Activated naive CD8-positive, alpha-beta T cell treated with anti-CD3 and anti-CD28 coated beads for 36 hours (primary cell): ENCODE data around the gene GAST. TPM values are rescaled to one million over a fixed set of nuclear protein-coding genes. Genes with fewer than 3 reads are reported as not detected.
A peak's percentile ranks its signal among the peaks of the same experiment; 100 is the strongest.
"Not testable (repeated sequence)": the region's sequence is repeated elsewhere in the genome, so short reads cannot be mapped to it uniquely, and the experiment has no call there.

Source experiments
- DNase-seq: peaks from one replicate; pipeline ENCODE4 v3.0.0; 2021
- H3K27ac Mint-ChIP-seq: one replicate; pipeline ENCODE4 v1.8.0; 2022; ENCODE audit warnings: mild to moderate bottlenecking, moderate library complexity, mixed read lengths
- H3K27me3 Mint-ChIP-seq: one replicate; pipeline ENCODE4 v1.8.0; 2022; ENCODE audit warnings: mild to moderate bottlenecking, mixed read lengths
- H3K36me3 Mint-ChIP-seq: one replicate; pipeline ENCODE4 v1.8.0; 2021; ENCODE audit warnings: mild to moderate bottlenecking, mixed read lengths
- H3K4me1 Mint-ChIP-seq: one replicate; pipeline ENCODE4 v1.8.0; 2021; ENCODE audit warnings: mixed read lengths
- H3K4me3 Mint-ChIP-seq: one replicate; pipeline ENCODE4 v1.8.0; 2022; ENCODE audit warnings: mild to moderate bottlenecking, moderate library complexity, mixed read lengths
- H3K9me3 Mint-ChIP-seq: one replicate; pipeline ENCODE4 v1.8.0; 2022; ENCODE audit warnings: mixed read lengths
- total RNA-seq, 2 experiments: library from RNA; stranded (reverse); gene quantifications; one replicate each; pipeline ENCODE4 v1.2.3, GENCODE V29; 2021

Gene GAST
- not detected for total RNA-seq

GRCh38 chr17:41711669-41712400, at the start of gene GAST:
GAST (plus strand) TSS chr17:41712331; CDS start chr17:41715437, 3,106 bp downstream.
- Mint-ChIP-seq H3K36me3 (no peaks in the 10 kb centered on the region), H3K4me1 (peaks cover 4% of the 10 kb centered on the region), H3K9me3 (no peaks in the 10 kb centered on the region), H3K4me3 (no peak within 1 kb of the TSS), H3K27me3 (peaks cover 11% of the 10 kb centered on the region), H3K27ac (no peak within 1 kb of the TSS)
- DNase-seq: no peak

- H3K4me1 Mint-ChIP-seq: peaks cover 25% of the 10 kb centered on the region
- no peak for DNase-seq
- H3K27me3 Mint-ChIP-seq: peaks cover 3% of the 10 kb centered on the region
- H3K36me3 Mint-ChIP-seq: no peaks in the 10 kb centered on the region
- H3K9me3 Mint-ChIP-seq: no peaks in the 10 kb centered on the region
- no peak overlapping the region for H3K4me3 Mint-ChIP-seq
- no peak overlapping the region for H3K27ac Mint-ChIP-seq
Measured at GRCh38 chr17:41663451-41664171, 48.5 kb upstream of the GAST start.

GRCh38 chr17:41664172-41664457, 48.0 kb upstream of the GAST start:
- no peak for DNase-seq
- H3K27ac Mint-ChIP-seq: no peak overlapping the region
- H3K9me3 Mint-ChIP-seq: no peaks in the 10 kb centered on the region
- H3K4me3 Mint-ChIP-seq: no peak overlapping the region
- H3K27me3 Mint-ChIP-seq: peaks cover 3% of the 10 kb centered on the region
- no peaks in the 10 kb centered on the region for H3K36me3 Mint-ChIP-seq
- H3K4me1 Mint-ChIP-seq: peaks cover 28% of the 10 kb centered on the region

- no peak for DNase-seq
- Mint-ChIP-seq H3K36me3 (no peaks in the 10 kb centered on the region), H3K9me3 (no peaks in the 10 kb centered on the region), H3K27me3 (peaks cover 3% of the 10 kb centered on the region), H3K27ac (peak overlapping the region; percentile 98), H3K4me1 (peaks cover 35% of the 10 kb centered on the region), H3K4me3 (peak overlapping the region; percentile 79)
Measured at GRCh38 chr17:41664587-41665565, 47.3 kb upstream of the GAST start.

GRCh38 chr17:41665566-41666236, 46.4 kb upstream of the GAST start:
- DNase-seq: peak; percentile 97
- Mint-ChIP-seq H3K9me3 (no peaks in the 10 kb centered on the region), H3K27me3 (peaks cover 3% of the 10 kb centered on the region), H3K4me1 (peaks cover 37% of the 10 kb centered on the region), H3K36me3 (no peaks in the 10 kb centered on the region), H3K4me3 (peak overlapping the region; percentile 79), H3K27ac (peak overlapping the region; percentile 98)

GRCh38 chr17:41666237-41666641, 45.9 kb upstream of the GAST start:
- Mint-ChIP-seq H3K4me3 (peak overlapping the region; percentile 79), H3K27me3 (peaks cover 3% of the 10 kb centered on the region), H3K36me3 (no peaks in the 10 kb centered on the region), H3K9me3 (no peaks in the 10 kb centered on the region), H3K4me1 (peaks cover 37% of the 10 kb centered on the region), H3K27ac (peak overlapping the region; percentile 98)
- DNase-seq: peak; percentile 83

- Mint-ChIP-seq H3K4me3 (peak overlapping the region; percentile 79), H3K27ac (peak overlapping the region; percentile 98), H3K4me1 (peaks cover 37% of the 10 kb centered on the region), H3K36me3 (no peaks in the 10 kb centered on the region), H3K9me3 (no peaks in the 10 kb centered on the region), H3K27me3 (peaks cover 3% of the 10 kb centered on the region)
- peak; percentile 87 for DNase-seq
Measured at GRCh38 chr17:41666708-41667279, 45.3 kb upstream of the GAST start.

GRCh38 chr17:41667280-41668041, 44.7 kb upstream of the GAST start:
- Mint-ChIP-seq H3K4me3 (peak overlapping the region; percentile 67), H3K9me3 (peaks cover under 1% of the 10 kb centered on the region), H3K36me3 (no peaks in the 10 kb centered on the region), H3K27ac (peak overlapping the region; percentile 98), H3K27me3 (peaks cover 3% of the 10 kb centered on the region), H3K4me1 (peaks cover 42% of the 10 kb centered on the region)
- DNase-seq: no peak

- no peak overlapping the region for H3K4me3 Mint-ChIP-seq
- H3K27me3 Mint-ChIP-seq: no peaks in the 10 kb centered on the region
- peaks cover 5% of the 10 kb centered on the region for H3K9me3 Mint-ChIP-seq
- H3K36me3 Mint-ChIP-seq: peaks cover 4% of the 10 kb centered on the region
- DNase-seq: no peak
- H3K4me1 Mint-ChIP-seq: peaks cover 36% of the 10 kb centered on the region
- H3K27ac Mint-ChIP-seq: peak overlapping the region; percentile 23
Measured at GRCh38 chr17:41672153-41672552, 40.0 kb upstream of the GAST start.

- H3K27me3 Mint-ChIP-seq, DNase-seq, H3K4me3 Mint-ChIP-seq, H3K27ac Mint-ChIP-seq: not testable (repeated sequence)
- peaks cover 10% of the 10 kb centered on the region for H3K9me3 Mint-ChIP-seq
- H3K36me3 Mint-ChIP-seq: peaks cover 10% of the 10 kb centered on the region
- H3K4me1 Mint-ChIP-seq: peaks cover 35% of the 10 kb centered on the region
Measured at GRCh38 chr17:41675157-41676057, 36.7 kb upstream of the GAST start.

GRCh38 chr17:41676058-41676419, 36.1 kb upstream of the GAST start:
- Mint-ChIP-seq H3K4me1 (peaks cover 35% of the 10 kb centered on the region), H3K9me3 (peaks cover 10% of the 10 kb centered on the region), H3K4me3 (no peak overlapping the region), H3K27ac (no peak overlapping the region), H3K36me3 (peaks cover 10% of the 10 kb centered on the region), H3K27me3 (no peaks in the 10 kb centered on the region)
- DNase-seq: no peak

GRCh38 chr17:41678411-41678906, 33.7 kb upstream of the GAST start:
- H3K27ac Mint-ChIP-seq: peak overlapping the region; percentile 97
- peak; percentile 30 for DNase-seq
- no peaks in the 10 kb centered on the region for H3K27me3 Mint-ChIP-seq
- H3K36me3 Mint-ChIP-seq: peaks cover 10% of the 10 kb centered on the region
- peaks cover 9% of the 10 kb centered on the region for H3K9me3 Mint-ChIP-seq
- H3K4me1 Mint-ChIP-seq: peaks cover 32% of the 10 kb centered on the region
- H3K4me3 Mint-ChIP-seq: peak overlapping the region; percentile 83
